Hematopoietic multipotent progenitor cell treated with erythropoietin and hydrocortisone succinate and interleukin-3 and kit ligand, for 8 days (in vitro differentiated cells): ENCODE data around the gene GALK1.
"Not testable (repeated sequence)": the region's sequence is repeated elsewhere in the genome, so short reads cannot be mapped to it uniquely, and the experiment has no call there.

ENCODE experiments used
- DNase-seq: peaks from one replicate; pipeline ENCODE4 v3.0.0-alpha.2; 2015

Gene GALK1

GRCh38 chr17:75763613-75764416 is 1.2 kb downstream of the GALK1 start:
- no peak for DNase-seq

GRCh38 chr17:75763269-75763607 is 1.8 kb downstream of the GALK1 start:
- no peak for DNase-seq

- DNase-seq = no peak
These were observed 2.3 kb downstream of the GALK1 start for GRCh38 chr17:75762513-75763268.

GRCh38 chr17:75759978-75760640 is 4.9 kb downstream of the GALK1 start:
- DNase-seq = not testable (repeated sequence)

- DNase-seq = no peak
These were observed 5.5 kb downstream of the GALK1 start for GRCh38 chr17:75759457-75759856.

- DNase-seq = peak; percentile 39
These were observed 6.7 kb downstream of the GALK1 start for GRCh38 chr17:75758131-75758905.

GRCh38 chr17:75757086-75757681 is 7.8 kb downstream of the GALK1 start:
- no peak for DNase-seq

GRCh38 chr17:75756451-75757085 is 8.4 kb downstream of the GALK1 start:
- no peak for DNase-seq

- no peak for DNase-seq
These were observed 9.0 kb downstream of the GALK1 start for GRCh38 chr17:75755990-75756389.

GRCh38 chr17:75755205-75755901 is 9.6 kb downstream of the GALK1 start:
- no peak for DNase-seq

GRCh38 chr17:75754378-75755204 is 10.4 kb downstream of the GALK1 start:
- no peak for DNase-seq

- DNase-seq = peak; percentile 72
These were observed 11.2 kb downstream of the GALK1 start for GRCh38 chr17:75753514-75754377.

- DNase-seq = peak; percentile 52
These were observed 12.0 kb downstream of the GALK1 start for GRCh38 chr17:75752802-75753513.

- no peak for DNase-seq
These were observed 12.6 kb downstream of the GALK1 start for GRCh38 chr17:75752405-75752709.

- no peak for DNase-seq
These were observed 13.2 kb downstream of the GALK1 start for GRCh38 chr17:75751676-75752404.

- no peak for DNase-seq
These were observed 14.2 kb downstream of the GALK1 start for GRCh38 chr17:75750661-75751423.
